HG03025 (cell line): ENCODE measurements around the gene LPO.

Source experiments
- ATAC-seq: cut with Tn5 transposase; IDR thresholded peaks from one replicate; pipeline ENCODE4 v1.9.1; 2021; ENCODE audit warnings: mild to moderate bottlenecking, moderate library complexity; ENCODE audit not compliant: unreplicated experiment, low FRiP score

Gene LPO

GRCh38 chr17:58253082-58253481 is 14.7 kb downstream of the LPO start:
- no peak for ATAC-seq

- ATAC-seq: no peak
These were observed 16.4 kb downstream of the LPO start for GRCh38 chr17:58254803-58255202.

GRCh38 chr17:58262149-58262548 is 23.8 kb downstream of the LPO start:
- ATAC-seq: no peak

GRCh38 chr17:58263773-58264172 is 25.4 kb downstream of the LPO start:
- no peak for ATAC-seq

- ATAC-seq: no peak
These were observed 26.2 kb downstream of the LPO start for GRCh38 chr17:58264407-58265103.

DNA sequence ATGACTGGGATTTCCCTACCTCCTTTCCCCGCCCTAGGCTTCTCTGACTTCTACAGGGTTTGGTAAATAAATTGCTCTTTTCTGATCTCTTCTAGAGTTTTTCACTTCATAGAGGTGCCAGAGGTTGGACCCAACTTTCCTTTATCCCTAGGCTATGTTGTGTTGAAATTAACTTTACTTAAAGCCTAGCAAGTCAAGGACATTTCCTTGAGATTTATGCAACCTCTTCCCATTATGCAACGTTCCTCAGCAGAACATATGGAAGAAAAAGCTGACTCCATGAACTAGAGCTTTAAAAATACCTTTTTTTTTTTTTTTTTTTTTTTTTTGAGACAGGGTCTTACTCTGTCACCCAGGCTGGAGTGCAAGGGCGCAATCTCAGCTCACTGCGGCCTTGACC is 26.9 kb downstream of the LPO start:
- ATAC-seq: no peak

- ATAC-seq: no peak
These were observed 27.8 kb downstream of the LPO start for GRCh38 chr17:58265902-58266875.

GRCh38 chr17:58267347-58268324 is 29.3 kb downstream of the LPO start:
- ATAC-seq: no peak

DNA sequence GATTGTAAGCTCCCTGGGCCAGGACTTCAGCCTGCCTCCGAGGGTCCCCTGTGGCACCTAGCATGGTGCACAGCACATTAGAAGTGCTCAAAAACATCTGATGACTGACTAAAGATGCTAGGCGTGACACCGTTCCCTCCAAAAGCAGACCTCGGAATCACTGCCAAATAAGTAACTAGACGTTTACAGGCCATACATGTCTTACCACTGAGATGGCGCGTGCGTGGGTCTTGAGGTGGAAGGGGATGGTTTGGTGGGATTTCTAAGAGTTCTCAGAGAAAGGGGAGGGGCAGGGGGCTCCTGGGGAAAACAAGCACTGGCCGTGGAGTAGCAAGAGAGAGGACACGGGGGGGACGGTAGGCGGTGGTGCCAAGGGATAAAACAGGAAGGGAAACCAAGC is 29.9 kb downstream of the LPO start:
- ATAC-seq: no peak

DNA sequence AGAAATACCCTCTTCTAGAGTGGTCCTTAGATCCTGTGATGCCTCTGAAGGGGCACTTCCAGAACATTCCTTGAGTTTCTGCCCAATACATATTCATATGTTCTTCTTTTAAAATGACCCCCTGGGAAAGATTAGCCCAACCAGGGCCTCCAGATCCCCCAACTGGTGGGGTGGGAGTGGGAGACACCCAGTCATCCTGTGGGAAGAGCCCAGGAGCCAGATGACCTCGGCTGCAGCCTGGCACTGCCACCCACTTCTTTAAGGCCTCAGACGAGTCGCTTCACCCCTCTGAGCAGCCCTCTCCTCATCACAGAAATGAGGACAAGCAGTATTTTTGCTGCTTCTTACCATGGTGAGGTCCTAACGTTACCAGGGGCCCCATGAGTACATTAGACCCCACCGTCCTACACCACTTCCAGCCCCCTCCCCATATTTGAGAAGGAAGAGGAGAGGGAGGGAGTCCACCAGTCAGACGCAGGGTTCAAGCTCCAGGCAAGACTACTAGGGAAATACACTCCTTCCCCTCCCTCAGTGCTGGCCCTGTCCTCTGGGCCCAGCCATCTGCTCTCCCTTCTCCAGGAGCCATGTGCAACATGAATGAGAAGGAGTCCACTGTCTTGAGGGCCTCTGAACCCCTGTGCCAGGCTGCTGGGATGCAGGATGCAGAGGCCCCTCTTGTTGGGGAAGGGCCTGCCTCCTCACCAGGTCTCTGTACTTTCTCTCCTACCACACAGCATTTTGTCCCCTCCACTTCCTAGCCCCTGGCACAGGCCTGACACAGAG is 30.6 kb downstream of the LPO start:
- ATAC-seq: no peak

- ATAC-seq: no peak
These were observed 31.3 kb downstream of the LPO start for GRCh38 chr17:58269557-58270291.

- ATAC-seq: no peak
These were observed 32.3 kb downstream of the LPO start for GRCh38 chr17:58270476-58271215.

- no peak for ATAC-seq
These were observed 33.0 kb downstream of the LPO start for GRCh38 chr17:58271216-58271931.

GRCh38 chr17:58272367-58273280 is 34.2 kb downstream of the LPO start:
- ATAC-seq: no peak

GRCh38 chr17:58273453-58274104 is 35.2 kb downstream of the LPO start:
- ATAC-seq: no peak

DNA sequence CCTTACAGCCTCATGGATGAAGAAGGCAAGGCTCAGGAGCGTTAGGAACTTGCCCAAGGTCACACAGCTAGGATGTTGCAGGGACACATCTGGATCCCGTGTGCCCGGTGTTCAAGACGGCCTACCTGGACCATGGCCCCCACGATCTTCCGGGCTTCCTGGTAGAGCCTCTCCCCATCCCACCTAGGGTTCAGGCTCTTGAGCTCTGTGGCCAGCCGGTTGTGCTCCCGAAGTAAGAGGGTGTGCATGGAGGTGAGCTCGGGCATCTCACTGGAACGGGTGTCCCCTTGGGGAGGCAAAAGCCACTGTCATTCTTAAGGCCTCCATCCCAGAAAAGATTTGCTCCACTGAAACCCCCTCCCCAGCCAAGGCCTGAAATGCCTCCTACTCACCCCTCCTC is 37.0 kb downstream of the LPO start:
- ATAC-seq: no peak
